HepG2 (cell line): ENCODE measurements around the gene OSER1.

Experiments used
- DNMT3B ChIP-seq: conservative IDR thresholded peaks from 2 replicates; pipeline ENCODE4 v1.6.1; 2016; ENCODE audit warnings: missing biosample characterization, control low read depth
- PHF20 ChIP-seq: sonication (generic); formaldehyde crosslinking; IDR thresholded peaks from 2 replicates; pipeline ENCODE4 v1.5.0; 2020; ENCODE audit warnings: mild to moderate bottlenecking, missing genetic modification reagents
- ZBTB21 ChIP-seq: sonication (generic); formaldehyde crosslinking; IDR thresholded peaks from 2 replicates; pipeline ENCODE4 v1.4.0; 2020; ENCODE audit warnings: missing genetic modification reagents
- ZMYM4 ChIP-seq: sonication (generic); formaldehyde crosslinking; IDR thresholded peaks from 2 replicates; pipeline ENCODE4 v1.8.1; 2023; ENCODE audit warnings: mild to moderate bottlenecking, missing genetic modification reagents
- ZNF564 ChIP-seq: sonication (generic); formaldehyde crosslinking; IDR thresholded peaks from 2 replicates; pipeline ENCODE4 v1.8.1; 2023; ENCODE audit warnings: mild to moderate bottlenecking, missing genetic modification reagents
- TF ChIP-seq, protein P1 (sequence below): sonication (generic); formaldehyde crosslinking; IDR thresholded peaks from 2 replicates; pipeline ENCODE4 v1.9.0; 2021; ENCODE audit warnings: mild to moderate bottlenecking, missing genetic modification reagents

DNA sequence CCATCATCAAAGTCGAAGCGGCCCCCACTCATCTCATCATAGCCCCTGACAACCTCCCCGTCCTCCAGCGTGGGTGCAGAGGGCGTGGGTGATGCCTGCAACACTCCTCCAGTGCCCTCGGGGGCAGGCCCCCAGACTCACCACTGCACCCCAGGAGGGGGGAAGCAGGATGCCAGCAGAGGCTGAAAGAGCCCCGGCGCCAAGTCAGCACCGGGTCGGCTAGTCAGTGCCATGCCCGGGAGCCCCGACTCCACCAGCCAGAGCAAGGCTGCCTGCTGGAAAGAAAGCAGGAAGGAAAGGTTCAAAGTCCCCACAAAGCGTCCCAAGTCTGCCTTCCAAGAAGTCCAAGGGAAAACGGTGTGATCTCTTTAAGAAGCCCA, 23.9 kb downstream of the OSER1 start:
- TF ChIP-seq PHF20 (CRISPR knock-in tag) (no peak), DNMT3B (CRISPR knock-in tag) (no peak), ZNF564 (CRISPR knock-in tag) (no peak), ZMYM4 (CRISPR knock-in tag) (no peak), ZBTB21 (CRISPR knock-in tag) (no peak)
- TF ChIP-seq, protein P1, sequence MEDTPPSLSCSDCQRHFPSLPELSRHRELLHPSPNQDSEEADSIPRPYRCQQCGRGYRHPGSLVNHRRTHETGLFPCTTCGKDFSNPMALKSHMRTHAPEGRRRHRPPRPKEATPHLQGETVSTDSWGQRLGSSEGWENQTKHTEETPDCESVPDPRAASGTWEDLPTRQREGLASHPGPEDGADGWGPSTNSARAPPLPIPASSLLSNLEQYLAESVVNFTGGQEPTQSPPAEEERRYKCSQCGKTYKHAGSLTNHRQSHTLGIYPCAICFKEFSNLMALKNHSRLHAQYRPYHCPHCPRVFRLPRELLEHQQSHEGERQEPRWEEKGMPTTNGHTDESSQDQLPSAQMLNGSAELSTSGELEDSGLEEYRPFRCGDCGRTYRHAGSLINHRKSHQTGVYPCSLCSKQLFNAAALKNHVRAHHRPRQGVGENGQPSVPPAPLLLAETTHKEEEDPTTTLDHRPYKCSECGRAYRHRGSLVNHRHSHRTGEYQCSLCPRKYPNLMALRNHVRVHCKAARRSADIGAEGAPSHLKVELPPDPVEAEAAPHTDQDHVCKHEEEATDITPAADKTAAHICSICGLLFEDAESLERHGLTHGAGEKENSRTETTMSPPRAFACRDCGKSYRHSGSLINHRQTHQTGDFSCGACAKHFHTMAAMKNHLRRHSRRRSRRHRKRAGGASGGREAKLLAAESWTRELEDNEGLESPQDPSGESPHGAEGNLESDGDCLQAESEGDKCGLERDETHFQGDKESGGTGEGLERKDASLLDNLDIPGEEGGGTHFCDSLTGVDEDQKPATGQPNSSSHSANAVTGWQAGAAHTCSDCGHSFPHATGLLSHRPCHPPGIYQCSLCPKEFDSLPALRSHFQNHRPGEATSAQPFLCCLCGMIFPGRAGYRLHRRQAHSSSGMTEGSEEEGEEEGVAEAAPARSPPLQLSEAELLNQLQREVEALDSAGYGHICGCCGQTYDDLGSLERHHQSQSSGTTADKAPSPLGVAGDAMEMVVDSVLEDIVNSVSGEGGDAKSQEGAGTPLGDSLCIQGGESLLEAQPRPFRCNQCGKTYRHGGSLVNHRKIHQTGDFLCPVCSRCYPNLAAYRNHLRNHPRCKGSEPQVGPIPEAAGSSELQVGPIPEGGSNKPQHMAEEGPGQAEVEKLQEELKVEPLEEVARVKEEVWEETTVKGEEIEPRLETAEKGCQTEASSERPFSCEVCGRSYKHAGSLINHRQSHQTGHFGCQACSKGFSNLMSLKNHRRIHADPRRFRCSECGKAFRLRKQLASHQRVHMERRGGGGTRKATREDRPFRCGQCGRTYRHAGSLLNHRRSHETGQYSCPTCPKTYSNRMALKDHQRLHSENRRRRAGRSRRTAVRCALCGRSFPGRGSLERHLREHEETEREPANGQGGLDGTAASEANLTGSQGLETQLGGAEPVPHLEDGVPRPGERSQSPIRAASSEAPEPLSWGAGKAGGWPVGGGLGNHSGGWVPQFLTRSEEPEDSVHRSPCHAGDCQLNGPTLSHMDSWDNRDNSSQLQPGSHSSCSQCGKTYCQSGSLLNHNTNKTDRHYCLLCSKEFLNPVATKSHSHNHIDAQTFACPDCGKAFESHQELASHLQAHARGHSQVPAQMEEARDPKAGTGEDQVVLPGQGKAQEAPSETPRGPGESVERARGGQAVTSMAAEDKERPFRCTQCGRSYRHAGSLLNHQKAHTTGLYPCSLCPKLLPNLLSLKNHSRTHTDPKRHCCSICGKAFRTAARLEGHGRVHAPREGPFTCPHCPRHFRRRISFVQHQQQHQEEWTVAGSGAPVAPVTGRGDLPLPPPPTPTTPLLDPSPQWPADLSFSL (CRISPR knock-in tag) = no peak
